ENCODE measurements around the gene TDP1. TPM values are rescaled to one million over a fixed set of nuclear protein-coding genes. Genes with fewer than 3 reads are reported as not detected.

TDP1 gene
- total and polyA plus RNA-seq, 2 of the 4 experiments (the other 2 are of a cell fraction): 23.3 to 53.1 TPM

GRCh38 chr14:89996963-89997362 lies 41.2 kb downstream of the TDP1 start:
- CTCF ChIA-PET: no interaction called here
- Histone ChIP-seq H2AK5ac (ENCODE audit: low read depth, low read length) (no peak overlapping the region), H3K56ac (ENCODE audit: extremely low read depth, insufficient read depth, low read length) (no peak overlapping the region), H3K23ac (ENCODE audit: low read depth, low read length) (no peak overlapping the region), H3K79me1 (ENCODE audit: low read depth in 1 of 2, low read length in 2 of 2) (peaks cover 7 to 12% of the 10 kb centered on the region in 2 experiments; a peak in 3 of 4 replicates), H2BK5ac (ENCODE audit: low read depth, low read length, poor library complexity, severe bottlenecking) (no peak overlapping the region), H3K4me3 (ENCODE audit: insufficient read depth, low read depth, low read length) (no peak overlapping the region), H2BK15ac (ENCODE audit: low read depth, low read length) (no peak overlapping the region), H4K20me1 (ENCODE audit: insufficient read depth, low read length) (no peaks in the 10 kb centered on the region), H3K4ac (ENCODE audit: low read depth, low read length) (no peak overlapping the region), H2BK20ac (ENCODE audit: low read depth, low read length) (no peak overlapping the region), H2AK9ac (replicated peaks; ENCODE audit: low read depth, low read length, poor library complexity) (no peak overlapping the region), H4K5ac (ENCODE audit: low read depth, low read length) (no peak overlapping the region), H3K9ac (ENCODE audit: low read depth, low read length) (no peak overlapping the region), H4K8ac (ENCODE audit: low read depth in 2 of 2, low read length in 2 of 2) (no peak overlapping the region), H3K4me1 (ENCODE audit: control insufficient read depth, insufficient read depth, low read length) (no peaks in the 10 kb centered on the region), H3K18ac (ENCODE audit: low read depth, low read length) (no peak overlapping the region), H2AFZ (replicated peaks; ENCODE audit: low read length, poor library complexity) (no peak overlapping the region), H3K9me3 (ENCODE audit: control insufficient read depth, insufficient read depth, low read length) (no peaks in the 10 kb centered on the region), H2BK120ac (ENCODE audit: low read depth, low read length) (no peak overlapping the region), H3K14ac (replicated peaks; ENCODE audit: low read depth, low read length) (no peak overlapping the region), H3K27ac (ENCODE audit: insufficient read depth, low read length) (no peak overlapping the region), H3K36me3 (ENCODE audit: control insufficient read depth, insufficient read depth, low read length) (peaks cover 25% of the 10 kb centered on the region), H3K9me1 (ENCODE audit: insufficient read depth, low read length) (peaks cover 6% of the 10 kb centered on the region; the same call in 1 of the 2 replicates), H4K91ac (ENCODE audit: insufficient read depth, low read depth, low read length) (no peak overlapping the region), H3K4me2 (ENCODE audit: low read depth, low read length) (no peak overlapping the region), H3K27me3 (ENCODE audit: control insufficient read depth, insufficient read depth, low read length) (no peaks in the 10 kb centered on the region)
- DNase-seq: no peak
- BruUV-seq (replicated peaks): no TSS peak
- 100% methylated on average over 1 of the region's 1 CpG; no CpG with 5 or more reads in 1 of the 2 experiments for WGBS, 2 experiments (ENCODE audit: extremely low coverage in 2 of 2, insufficient read length in 1 of 2)
- dilution Hi-C loops (cut with HindIII; ENCODE audit: low sequenced_read_pairs, unreplicated experiment) (no loop called here), in situ Hi-C loops (cut with MboI; ENCODE audit: low sequenced_read_pairs) (no loop called here), intact Hi-C loops (cut with micrococcal nuclease) (no loop called here)
- no peak for ATAC-seq (ENCODE audit: low read depth)
- POLR2A ChIA-PET (ENCODE audit: unreplicated experiment): interaction anchor here (0.5 kb wide), 1 partner anchor 11 kb away, joined by 3 read pairs; no protein-coding TSS in a partner anchor
- TF ChIP-seq MAFK (IDR thresholded peaks at IDR 0.05; ENCODE audit: low read depth, low read length) (peak; percentile 67), RAD21 (IDR thresholded peaks at IDR 0.05; ENCODE audit: low read length) (no peak), NFE2L2 (IDR thresholded peaks at IDR 0.05; ENCODE audit: low read depth, low read length) (no peak)
